ENCODE results near the gene EPHA4. TPM values are rescaled to one million over a fixed set of nuclear protein-coding genes. Genes with fewer than 3 reads are reported as not detected.

EPHA4 gene
- total RNA-seq, 1 experiment from 2014 or later: 20.2 TPM

DNA sequence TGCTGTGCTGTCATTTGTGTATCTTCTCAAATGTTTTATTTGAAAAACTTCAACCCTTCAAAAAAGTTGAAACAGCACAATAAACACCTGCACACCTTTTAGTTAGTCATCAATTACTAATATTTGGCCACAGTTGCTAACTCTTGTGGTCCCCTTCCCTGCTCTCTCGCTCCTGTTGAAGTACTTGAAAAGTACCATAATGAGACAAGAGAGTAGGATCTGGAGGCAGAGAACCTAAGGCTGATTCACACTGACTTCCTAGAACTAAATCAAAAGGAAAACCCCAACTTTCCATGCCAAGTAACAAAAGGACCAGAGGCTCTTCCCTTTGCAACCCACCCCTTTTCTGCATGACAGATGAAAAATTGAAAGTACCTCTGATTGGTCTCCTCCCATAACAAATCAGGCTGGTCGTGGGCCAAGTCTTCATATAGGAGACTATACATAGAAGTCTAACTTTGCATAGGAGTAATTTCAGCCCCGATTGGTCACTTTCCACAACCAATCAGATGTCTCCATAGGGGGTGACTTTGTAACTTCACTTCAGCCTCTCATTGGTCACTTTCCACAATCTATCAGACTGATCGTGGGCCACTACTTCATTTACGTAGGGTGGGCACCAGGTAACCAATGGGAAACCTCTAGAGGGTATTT is 179.7 kb downstream of the EPHA4 start:
- Histone ChIP-seq H3K4me3 (ENCODE audit: insufficient read depth, low read depth, low read length) (no peak overlapping the region), H3K36me3 (replicated peaks; ENCODE audit: control insufficient read depth, insufficient read depth, low read length) (no peaks in the 10 kb centered on the region), H3K27me3 (ENCODE audit: control insufficient read depth, insufficient read depth, low read length) (no peaks in the 10 kb centered on the region)
- DNase-seq: no peak

DNA sequence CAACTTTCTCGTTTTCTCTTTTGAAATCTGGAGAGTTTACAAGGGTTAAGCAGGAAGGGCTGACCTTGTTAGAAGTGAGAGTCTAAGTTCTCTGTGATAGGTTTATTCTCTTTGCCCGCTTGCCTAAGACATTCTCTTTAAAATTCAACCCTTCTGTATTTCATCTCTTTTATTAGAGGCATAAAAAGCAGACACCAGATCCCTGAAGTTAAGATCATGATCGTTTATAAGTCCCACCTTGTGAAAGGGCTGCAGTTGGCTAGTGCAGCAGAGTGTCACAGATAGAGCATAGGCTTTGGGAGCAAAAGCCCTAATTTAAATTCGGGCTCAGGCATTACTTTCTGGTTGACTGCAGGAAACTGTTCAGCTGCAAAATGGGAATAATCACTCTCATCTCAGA is 181.2 kb downstream of the EPHA4 start:
- Histone ChIP-seq H3K27me3 (ENCODE audit: control insufficient read depth, insufficient read depth, low read length) (no peaks in the 10 kb centered on the region), H3K36me3 (replicated peaks; ENCODE audit: control insufficient read depth, insufficient read depth, low read length) (no peaks in the 10 kb centered on the region), H3K4me3 (ENCODE audit: insufficient read depth, low read depth, low read length) (no peak overlapping the region)
- DNase-seq: no peak

DNA sequence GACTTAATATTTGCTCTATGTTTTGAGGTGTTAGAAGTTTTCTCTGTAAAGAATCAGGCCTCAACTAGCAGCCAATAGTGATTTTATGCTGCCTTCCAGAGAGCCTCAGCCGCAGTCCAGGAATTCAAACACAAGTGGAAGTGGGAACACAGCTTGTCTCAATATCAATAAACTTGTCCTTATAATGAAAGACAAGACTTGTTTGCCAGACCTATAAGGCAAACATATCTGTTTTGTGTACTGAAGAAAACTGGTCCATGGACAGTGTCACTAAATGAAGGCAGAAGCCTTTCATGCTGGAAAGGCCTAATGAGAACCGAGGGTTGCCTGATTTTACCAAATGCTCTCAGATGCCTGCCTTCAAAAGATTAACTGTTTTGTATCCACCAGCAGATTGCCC is 182.2 kb downstream of the EPHA4 start:
- no peak for DNase-seq
- Histone ChIP-seq H3K4me3 (ENCODE audit: insufficient read depth, low read depth, low read length) (no peak overlapping the region), H3K36me3 (replicated peaks; ENCODE audit: control insufficient read depth, insufficient read depth, low read length) (no peaks in the 10 kb centered on the region), H3K27me3 (ENCODE audit: control insufficient read depth, insufficient read depth, low read length) (no peaks in the 10 kb centered on the region)

DNA sequence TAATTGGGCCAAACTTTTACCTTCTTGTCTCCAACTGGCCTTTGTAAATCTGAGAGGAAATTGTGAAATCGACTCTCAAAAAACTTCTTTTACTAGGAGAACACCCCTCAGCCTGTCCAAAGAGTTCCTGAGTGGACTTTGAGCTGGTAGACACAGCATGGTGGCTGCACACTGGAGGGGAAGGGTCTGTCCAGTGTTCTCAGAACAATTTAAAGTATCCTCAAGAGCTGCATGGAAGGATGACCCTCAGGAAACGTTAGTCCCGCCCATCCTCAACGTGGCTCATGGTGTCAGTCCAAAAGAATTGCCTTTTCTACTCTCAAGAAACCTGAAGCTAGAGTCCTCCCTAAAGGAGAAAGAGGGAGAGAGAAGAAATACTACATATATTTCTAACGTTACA is 182.7 kb downstream of the EPHA4 start:
- no peak for DNase-seq
- no peaks in the 10 kb centered on the region for H3K27me3 ChIP-seq (ENCODE audit: control insufficient read depth, insufficient read depth, low read length)
- H3K4me3 ChIP-seq (ENCODE audit: insufficient read depth, low read depth, low read length): no peak overlapping the region

DNA sequence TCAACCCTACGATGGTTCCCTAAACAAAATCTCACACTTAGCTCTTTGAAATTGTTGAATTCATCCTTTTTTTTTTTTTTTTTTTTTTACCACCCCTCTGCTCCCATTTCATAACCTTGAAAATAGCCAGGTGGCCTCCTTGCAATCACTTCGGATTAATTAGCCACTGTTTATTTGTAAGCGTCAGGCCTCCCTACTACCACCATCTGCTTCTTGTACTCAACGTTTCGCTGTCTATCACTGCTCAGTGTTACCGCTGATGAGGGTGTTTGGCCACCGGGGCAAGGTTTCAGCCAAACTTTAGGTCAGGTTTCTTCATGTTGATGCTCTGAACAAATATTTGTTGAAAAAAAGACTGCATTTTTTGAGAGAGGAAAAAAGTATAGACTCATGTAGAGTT is 183.2 kb downstream of the EPHA4 start:
- Histone ChIP-seq H3K27me3 (ENCODE audit: control insufficient read depth, insufficient read depth, low read length) (no peaks in the 10 kb centered on the region), H3K4me3 (ENCODE audit: insufficient read depth, low read depth, low read length) (no peak overlapping the region), H3K36me3 (replicated peaks; ENCODE audit: control insufficient read depth, insufficient read depth, low read length) (no peaks in the 10 kb centered on the region)
- no peak for DNase-seq

More for the DNA sequence above, 182.7 kb downstream of the EPHA4 start:
- no peaks in the 10 kb centered on the region for H3K36me3 ChIP-seq (replicated peaks; ENCODE audit: control insufficient read depth, insufficient read depth, low read length)

DNA sequence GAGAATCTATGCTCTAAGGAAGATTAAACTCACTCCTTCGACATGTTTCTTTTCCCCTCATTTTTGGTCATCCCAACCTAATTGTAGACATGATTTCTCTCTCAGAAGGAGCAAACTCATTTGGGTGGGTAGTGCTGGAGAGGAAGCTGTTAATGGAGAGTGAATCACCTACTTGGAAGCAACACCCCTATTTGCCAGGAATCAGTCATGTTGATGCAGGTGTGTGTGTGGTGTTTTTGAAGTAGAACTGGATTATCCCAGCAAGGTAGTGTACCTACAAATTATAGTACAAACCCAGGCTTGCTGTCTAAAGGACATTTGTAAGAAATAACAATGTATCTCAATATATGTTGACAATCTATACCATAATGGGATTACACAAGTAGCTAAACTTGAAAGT is 186.4 kb downstream of the EPHA4 start:
- no peak for DNase-seq
- Histone ChIP-seq H3K4me3 (ENCODE audit: insufficient read depth, low read depth, low read length) (no peak overlapping the region), H3K27me3 (ENCODE audit: control insufficient read depth, insufficient read depth, low read length) (no peaks in the 10 kb centered on the region), H3K36me3 (replicated peaks; ENCODE audit: control insufficient read depth, insufficient read depth, low read length) (no peaks in the 10 kb centered on the region)

DNA sequence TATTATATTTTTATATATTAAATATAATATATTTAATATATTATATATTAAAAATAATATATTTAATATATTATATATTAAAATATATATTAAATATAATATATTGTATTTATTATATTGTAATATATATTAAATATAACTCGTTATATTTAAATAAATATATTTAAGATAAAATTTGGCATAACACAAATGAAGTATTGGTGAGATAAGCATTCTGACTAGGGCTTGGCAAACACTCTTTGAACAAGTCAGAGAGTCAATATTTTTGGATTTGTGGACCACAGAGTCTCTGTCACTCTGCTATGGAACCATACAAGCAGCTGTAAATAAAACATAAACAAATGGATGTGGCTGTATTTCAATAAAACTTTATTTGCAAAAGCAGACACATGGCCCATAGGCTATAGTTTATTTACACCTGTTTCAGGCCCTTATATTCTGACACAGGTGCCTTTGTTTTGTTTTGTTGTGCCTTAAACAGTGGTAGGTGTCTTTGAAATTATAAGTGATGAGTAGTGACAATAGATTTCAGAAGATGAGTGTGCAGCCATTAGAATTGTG is 190.1 kb downstream of the EPHA4 start:
- H3K4me3 ChIP-seq (ENCODE audit: insufficient read depth, low read depth, low read length): no peak overlapping the region
- no peaks in the 10 kb centered on the region for H3K27me3 ChIP-seq (ENCODE audit: control insufficient read depth, insufficient read depth, low read length)
- no peak for DNase-seq
- no peaks in the 10 kb centered on the region for H3K36me3 ChIP-seq (replicated peaks; ENCODE audit: control insufficient read depth, insufficient read depth, low read length)

DNA sequence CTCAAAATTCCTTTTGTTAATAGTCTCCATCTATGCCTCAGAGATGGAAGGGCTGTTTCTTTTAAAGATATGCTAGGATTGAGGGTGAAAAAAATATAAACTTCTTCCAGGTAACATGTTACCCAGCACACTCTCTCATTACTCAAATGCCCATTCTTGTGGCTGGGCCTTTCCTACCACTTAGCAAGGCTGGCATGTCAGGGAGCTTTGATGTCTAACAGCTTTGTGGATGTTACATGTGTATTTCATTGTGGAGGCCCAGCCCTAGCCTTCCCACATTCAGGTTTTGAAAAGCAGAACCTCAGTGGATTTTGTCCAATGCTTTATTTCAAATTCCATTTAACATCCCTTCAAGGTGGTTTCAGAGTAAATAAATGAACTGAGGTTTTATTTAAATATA is 191.4 kb downstream of the EPHA4 start:
- Histone ChIP-seq H3K36me3 (replicated peaks; ENCODE audit: control insufficient read depth, insufficient read depth, low read length) (no peaks in the 10 kb centered on the region), H3K27me3 (ENCODE audit: control insufficient read depth, insufficient read depth, low read length) (no peaks in the 10 kb centered on the region), H3K4me3 (ENCODE audit: insufficient read depth, low read depth, low read length) (no peak overlapping the region)
- DNase-seq: no peak

DNA sequence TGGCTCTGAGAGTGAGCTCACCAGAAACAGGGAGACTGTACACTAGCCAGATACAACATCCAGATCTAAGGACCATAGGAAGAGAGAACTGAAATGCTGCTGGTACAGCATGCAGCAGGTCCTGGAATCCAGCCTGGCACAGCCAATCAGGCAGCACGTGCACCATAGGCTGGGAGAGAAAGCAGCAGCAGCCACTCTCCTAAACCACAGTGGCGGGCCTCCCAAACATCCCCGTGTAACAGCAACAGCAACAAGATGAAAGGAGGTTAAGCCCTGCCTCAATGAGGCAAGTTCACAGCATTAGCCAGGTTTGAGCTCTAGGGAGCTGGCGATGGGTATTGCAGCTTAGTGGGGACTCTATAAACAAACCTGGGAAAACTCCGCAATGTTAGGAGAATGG is 192.0 kb downstream of the EPHA4 start:
- no peak for DNase-seq
- no peak overlapping the region for H3K4me3 ChIP-seq (ENCODE audit: insufficient read depth, low read depth, low read length)

DNA sequence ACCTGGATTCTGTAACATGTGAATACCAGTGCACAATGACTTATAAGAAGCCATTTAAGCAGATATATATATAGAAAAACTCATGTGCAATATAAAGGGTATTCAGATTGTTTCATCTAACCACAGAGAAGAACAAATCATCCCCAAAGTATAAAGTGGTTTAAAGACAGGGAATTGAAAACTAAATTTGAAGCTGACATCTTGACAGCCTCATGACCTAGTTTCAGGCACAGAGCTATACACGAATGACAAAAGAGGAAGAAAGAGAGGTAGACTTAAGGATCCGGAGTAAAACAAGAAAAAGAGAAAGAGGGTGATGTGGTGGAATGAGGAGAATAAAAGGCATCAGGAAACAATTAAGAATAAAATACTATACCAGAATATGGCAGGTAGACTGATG is 194.5 kb downstream of the EPHA4 start:
- no peaks in the 10 kb centered on the region for H3K36me3 ChIP-seq (replicated peaks; ENCODE audit: control insufficient read depth, insufficient read depth, low read length)
- no peak overlapping the region for H3K4me3 ChIP-seq (ENCODE audit: insufficient read depth, low read depth, low read length)
- H3K27me3 ChIP-seq (ENCODE audit: control insufficient read depth, insufficient read depth, low read length): no peaks in the 10 kb centered on the region
- no peak for DNase-seq

More for the DNA sequence above, 192.0 kb downstream of the EPHA4 start:
- no peaks in the 10 kb centered on the region for H3K36me3 ChIP-seq (replicated peaks; ENCODE audit: control insufficient read depth, insufficient read depth, low read length)
- no peaks in the 10 kb centered on the region for H3K27me3 ChIP-seq (ENCODE audit: control insufficient read depth, insufficient read depth, low read length)

DNA sequence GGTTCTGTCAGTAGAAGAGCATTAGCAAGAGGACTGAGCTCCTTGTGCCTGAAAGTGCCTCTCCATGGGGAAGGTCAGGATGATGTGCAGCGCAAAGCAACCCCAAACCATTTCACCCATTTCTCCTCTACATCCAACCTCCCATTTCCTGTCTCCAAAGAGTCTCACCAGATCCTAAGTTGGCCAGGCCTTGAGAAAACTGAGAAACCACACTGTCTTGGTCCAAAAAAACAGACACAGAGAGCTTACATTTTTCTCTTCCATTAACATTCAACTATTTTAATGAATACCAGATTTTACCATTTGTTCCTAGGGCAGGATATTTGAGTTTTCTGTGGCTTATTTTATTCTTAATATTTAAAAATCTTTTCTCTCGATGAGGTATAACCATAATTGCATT is 195.0 kb downstream of the EPHA4 start:
- Histone ChIP-seq H3K27me3 (ENCODE audit: control insufficient read depth, insufficient read depth, low read length) (no peaks in the 10 kb centered on the region), H3K4me3 (ENCODE audit: insufficient read depth, low read depth, low read length) (no peak overlapping the region), H3K36me3 (replicated peaks; ENCODE audit: control insufficient read depth, insufficient read depth, low read length) (no peaks in the 10 kb centered on the region)
- DNase-seq: no peak

DNA sequence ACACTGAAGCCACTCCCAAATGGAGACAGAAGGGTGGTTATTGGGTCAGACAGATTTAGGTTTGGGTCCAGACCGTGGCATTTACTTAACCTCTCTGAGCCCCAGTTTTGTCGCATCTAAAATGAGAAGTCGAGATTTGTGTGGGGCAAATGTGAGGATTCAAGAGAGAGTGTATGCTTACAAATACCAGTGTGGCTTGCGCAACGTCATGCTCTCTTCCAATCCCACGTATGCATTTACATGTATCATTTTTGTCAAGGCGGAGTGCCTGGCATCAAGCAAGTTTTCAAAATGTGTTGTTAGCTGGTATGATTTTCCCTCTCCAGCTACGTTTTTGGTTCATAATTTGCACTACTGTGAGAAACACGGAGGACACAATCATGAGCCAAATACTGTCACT is 197.9 kb downstream of the EPHA4 start:
- Histone ChIP-seq H3K27me3 (ENCODE audit: control insufficient read depth, insufficient read depth, low read length) (no peaks in the 10 kb centered on the region), H3K4me3 (ENCODE audit: insufficient read depth, low read depth, low read length) (no peak overlapping the region)
- no peak for DNase-seq

DNA sequence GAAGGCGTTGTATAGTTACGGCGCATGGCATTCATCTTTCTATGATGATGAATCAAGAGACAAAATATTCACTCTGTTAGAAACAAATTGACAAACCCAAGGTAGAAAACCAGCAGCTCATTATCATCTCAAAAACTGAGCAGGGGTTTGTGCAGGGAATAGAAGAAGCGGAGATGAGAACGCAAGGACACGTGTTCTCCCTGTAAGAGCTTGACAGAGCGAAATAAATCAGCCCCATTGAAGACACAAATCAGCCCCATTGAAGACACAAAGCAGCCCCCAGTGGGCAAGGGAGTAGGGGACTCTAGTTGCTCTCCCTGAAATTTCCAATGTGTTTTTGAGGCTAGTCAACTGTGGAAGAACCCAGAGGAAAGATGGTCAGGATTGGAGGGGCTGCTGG is 199.2 kb downstream of the EPHA4 start:
- Histone ChIP-seq H3K4me3 (ENCODE audit: insufficient read depth, low read depth, low read length) (no peak overlapping the region), H3K27me3 (ENCODE audit: control insufficient read depth, insufficient read depth, low read length) (no peaks in the 10 kb centered on the region), H3K36me3 (replicated peaks; ENCODE audit: control insufficient read depth, insufficient read depth, low read length) (no peaks in the 10 kb centered on the region)
- no peak for DNase-seq

More for the DNA sequence above, 197.9 kb downstream of the EPHA4 start:
- no peaks in the 10 kb centered on the region for H3K36me3 ChIP-seq (replicated peaks; ENCODE audit: control insufficient read depth, insufficient read depth, low read length)

DNA sequence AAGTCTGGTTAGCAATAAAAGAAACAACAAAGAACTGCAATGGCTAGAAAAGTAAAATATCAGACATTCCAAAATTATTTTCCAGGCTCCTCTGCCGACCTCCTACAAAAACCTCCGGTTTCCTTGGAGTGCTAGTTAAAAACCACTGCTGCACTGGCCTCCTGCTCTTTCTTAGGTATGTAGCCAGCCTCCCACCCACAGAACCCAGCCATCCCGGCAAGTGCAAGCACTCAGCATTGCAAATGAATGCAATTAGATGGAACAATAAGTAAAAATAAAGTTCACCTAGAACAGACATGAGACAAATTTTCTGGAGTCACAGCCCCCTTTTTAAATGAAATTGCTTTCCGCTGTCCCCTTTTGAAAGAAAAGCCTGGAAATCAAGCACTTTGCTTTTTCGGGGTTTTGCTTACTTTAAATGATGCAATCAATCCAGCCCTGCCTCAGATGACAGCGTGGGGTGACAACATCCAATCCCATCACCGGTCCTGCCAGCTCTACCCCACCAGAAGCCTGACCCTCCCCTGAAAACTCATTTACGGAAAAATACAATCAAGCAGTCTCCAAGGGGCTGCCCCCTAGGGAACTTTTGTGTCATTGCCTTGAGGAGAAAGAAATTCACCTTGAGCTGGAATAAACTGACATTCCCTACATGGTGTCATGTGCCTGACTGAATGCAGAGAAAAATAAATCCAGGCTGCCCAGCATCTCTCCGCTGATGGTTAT is 199.8 kb downstream of the EPHA4 start:
- H3K4me3 ChIP-seq (ENCODE audit: insufficient read depth, low read depth, low read length): no peak overlapping the region
- H3K27me3 ChIP-seq (ENCODE audit: control insufficient read depth, insufficient read depth, low read length): no peaks in the 10 kb centered on the region
- DNase-seq: peak; percentile 49
- H3K36me3 ChIP-seq (replicated peaks; ENCODE audit: control insufficient read depth, insufficient read depth, low read length): no peaks in the 10 kb centered on the region

DNA sequence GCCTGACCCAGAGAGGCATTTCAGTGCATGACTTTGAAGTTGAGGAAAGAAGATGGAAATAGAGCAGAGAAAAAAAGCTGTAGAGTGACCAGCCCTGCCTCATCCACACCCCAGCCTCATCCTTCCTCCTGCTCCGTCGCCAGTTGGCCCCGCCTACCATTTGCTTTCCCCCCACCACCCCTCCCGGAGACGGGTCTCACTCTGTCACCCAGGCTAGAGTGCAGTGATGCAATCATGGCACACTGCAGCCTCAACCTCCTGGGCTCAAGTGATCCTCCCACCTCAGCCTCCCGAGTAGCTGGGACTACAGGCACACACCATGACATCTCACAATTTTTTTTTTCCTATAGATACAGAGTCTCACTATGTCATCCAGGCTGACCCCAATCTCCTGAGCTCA is 200.8 kb downstream of the EPHA4 start:
- H3K27me3 ChIP-seq (ENCODE audit: control insufficient read depth, insufficient read depth, low read length): no peaks in the 10 kb centered on the region
- H3K36me3 ChIP-seq (replicated peaks; ENCODE audit: control insufficient read depth, insufficient read depth, low read length): no peaks in the 10 kb centered on the region
- no peak for DNase-seq
- H3K4me3 ChIP-seq (ENCODE audit: insufficient read depth, low read depth, low read length): no peak overlapping the region
